Measurements from ENCODE around the gene RELA. TPM values are rescaled to one million over a fixed set of nuclear protein-coding genes. Genes with fewer than 3 reads are reported as not detected.

Gene RELA
- total RNA-seq, 1 donor from 2014 or later: 119 TPM

GRCh38 chr11:65611758-65612603 is 50.7 kb downstream of the RELA start:
- peak overlapping the region; percentile 83 for H3K27ac Mint-ChIP-seq
- peaks cover 63% of the 10 kb centered on the region for H3K36me3 Mint-ChIP-seq (ENCODE audit: low read depth)
- TF ChIP-seq CTCF (IDR thresholded peaks at IDR 0.05): no peak
- no peak for DNase-seq
- H3K27me3 Mint-ChIP-seq: no peaks in the 10 kb centered on the region
- no peak for ATAC-seq (ENCODE audit: low read depth)
- H3K4me3 Mint-ChIP-seq: peak overlapping the region; percentile 97
- no peaks in the 10 kb centered on the region for H3K9me3 Mint-ChIP-seq
- ChIA-PET CTCF (interaction anchor here (1.7 kb wide), 1 partner anchor 18 kb away, joined by 6 read pairs; no protein-coding TSS in a partner anchor), POLR2A (interaction anchor here (0.6 to 8.5 kb wide), 9 partner anchors 16 to 854 kb away, joined by 3 to 108 read pairs (median 7); partner anchors contain the start of genes CFL1, EHBP1L1, FAM89B and KCNK7)
- H3K4me1 Mint-ChIP-seq: peaks cover 60% of the 10 kb centered on the region
- intact Hi-C loops (cut with micrococcal nuclease): no loop called here

GRCh38 chr11:65611028-65611757 is 51.5 kb downstream of the RELA start:
- intact Hi-C loops (cut with micrococcal nuclease): no loop called here
- Mint-ChIP-seq H3K4me3 (peak overlapping the region; percentile 52), H3K9me3 (no peaks in the 10 kb centered on the region), H3K36me3 (ENCODE audit: low read depth) (peaks cover 63% of the 10 kb centered on the region), H3K27me3 (no peaks in the 10 kb centered on the region), H3K27ac (peak overlapping the region; percentile 66), H3K4me1 (peaks cover 54% of the 10 kb centered on the region)
- DNase-seq (no peak), ATAC-seq (ENCODE audit: low read depth) (no peak)
- no peak for TF ChIP-seq CTCF (IDR thresholded peaks at IDR 0.05)
- POLR2A ChIA-PET: interaction anchor here (0.6 to 5.3 kb wide), 2 partner anchors 35 to 43 kb away, joined by 3 to 62 read pairs; partner anchors contain the start of gene EHBP1L1
- CTCF ChIA-PET: no interaction called here

GRCh38 chr11:65610404-65610803 is 52.3 kb downstream of the RELA start:
- POLR2A ChIA-PET: no interaction called here

GRCh38 chr11:65609665-65610064 is 53.1 kb downstream of the RELA start:
- peaks cover 47% of the 10 kb centered on the region for H3K4me1 Mint-ChIP-seq
- no peak for TF ChIP-seq CTCF (IDR thresholded peaks at IDR 0.05)

More at GRCh38 chr11:65610404-65610803, 52.3 kb downstream of the RELA start:
- TF ChIP-seq CTCF (IDR thresholded peaks at IDR 0.05): no peak
- Mint-ChIP-seq H3K36me3 (ENCODE audit: low read depth) (peaks cover 68% of the 10 kb centered on the region), H3K4me1 (peaks cover 51% of the 10 kb centered on the region), H3K27me3 (no peaks in the 10 kb centered on the region), H3K9me3 (no peaks in the 10 kb centered on the region), H3K4me3 (no peak overlapping the region), H3K27ac (peak overlapping the region; percentile 66)
- no peak for ATAC-seq (ENCODE audit: low read depth)
- CTCF ChIA-PET: no interaction called here
- intact Hi-C loops (cut with micrococcal nuclease): no loop called here
- no peak for DNase-seq

More at GRCh38 chr11:65609665-65610064, 53.1 kb downstream of the RELA start:
- H3K36me3 Mint-ChIP-seq (ENCODE audit: low read depth): peaks cover 71% of the 10 kb centered on the region
- POLR2A ChIA-PET: interaction anchor here (1.1 to 1.3 kb wide), 2 partner anchors 15 to 37 kb away, joined by 3 to 4 read pairs; partner anchors contain the start of gene FAM89B
- H3K4me3 Mint-ChIP-seq: peak overlapping the region; percentile 15
- intact Hi-C loops (cut with micrococcal nuclease): no loop called here
- H3K9me3 Mint-ChIP-seq: no peaks in the 10 kb centered on the region
- DNase-seq: no peak
- H3K27me3 Mint-ChIP-seq: no peaks in the 10 kb centered on the region
- no peak for ATAC-seq (ENCODE audit: low read depth)
- CTCF ChIA-PET: interaction anchor here (0.7 to 1.5 kb wide), 2 partner anchors 15 to 21 kb away, joined by 5 read pairs; no protein-coding TSS in a partner anchor
- peak overlapping the region; percentile 66 for H3K27ac Mint-ChIP-seq
